ENCODE data around the gene KRT6A.

- no peak for TF ChIP-seq CTCF (IDR thresholded peaks at IDR 0.05)
- TF ChIP-seq POLR2A (IDR thresholded peaks at IDR 0.05) = no peak
Measured at GRCh38 chr12:52452101-52452500, 41.0 kb downstream of the KRT6A start, which contains the start of gene KRT6B.

All from Peyer's patch (tissue), 4 donors.